MM.1S (cell line): ENCODE results near the gene SERTM2.
"Not testable (repeated sequence)": the region's sequence is repeated elsewhere in the genome, so short reads cannot be mapped to it uniquely, and the experiment has no call there.

Experiments used
- DNase-seq: peaks from one replicate; pipeline ENCODE4 v3.0.0-alpha.2; 2015
- H2AFZ ChIP-seq: fragments of 300-600 bp; sonication (generic); 2 replicates; pipeline ENCODE4 v1.6.0; 2016; ENCODE audit warnings: antibody characterized with exemption, low read length
- H3F3A ChIP-seq: fragments of 300-600 bp; sonication (generic); 2 replicates; pipeline ENCODE4 v1.6.1; 2016; ENCODE audit warnings: mild to moderate bottlenecking, antibody characterized with exemption, low read length, moderate library complexity, mixed read lengths; ENCODE audit not compliant: insufficient read depth
- H3K27ac ChIP-seq: fragments of 300-600 bp; sonication (generic); 2 replicates; pipeline ENCODE4 v1.5.1; 2016; ENCODE audit warnings: mild to moderate bottlenecking, low read length
- H3K27me3 ChIP-seq: fragments of 300-600 bp; sonication (generic); replicated peaks from 2 replicates; pipeline ENCODE4 v1.6.0; 2016; ENCODE audit warnings: low read length; ENCODE audit not compliant: insufficient read depth
- H3K36me3 ChIP-seq: fragments of 300-600 bp; sonication (generic); replicated peaks from 2 replicates; pipeline ENCODE4 v1.6.1; 2016; ENCODE audit warnings: mild to moderate bottlenecking, low read length, mixed read lengths; ENCODE audit not compliant: insufficient read depth
- H3K4me1 ChIP-seq: fragments of 300-600 bp; sonication (generic); 2 replicates; pipeline ENCODE4 v1.6.1; 2016; ENCODE audit warnings: low read length, mixed read lengths
- H3K4me2 ChIP-seq: fragments of 300-600 bp; sonication (generic); 2 replicates; pipeline ENCODE4 v1.6.0; 2016; ENCODE audit warnings: low read depth, low read length
- H3K4me3 ChIP-seq: fragments of 300-600 bp; sonication (generic); 2 replicates; pipeline ENCODE4 v1.5.1; 2016; ENCODE audit warnings: low read length, mixed read lengths
- H3K79me2 ChIP-seq: fragments of 300-600 bp; sonication (generic); 2 replicates; pipeline ENCODE4 v1.6.1; 2016; ENCODE audit warnings: mixed run types, low read length, mixed read lengths
- H3K9ac ChIP-seq: fragments of 300-600 bp; sonication (generic); 2 replicates; pipeline ENCODE4 v1.6.1; 2016; ENCODE audit warnings: low read length, mixed read lengths
- H3K9me2 ChIP-seq: fragments of 300-600 bp; sonication (generic); replicated peaks from 2 replicates; pipeline ENCODE4 v1.6.1; 2016; ENCODE audit warnings: mild to moderate bottlenecking, low read length, mixed read lengths; ENCODE audit not compliant: insufficient read depth
- H3K9me3 ChIP-seq: fragments of 300-600 bp; sonication (generic); replicated peaks from 2 replicates; pipeline ENCODE4 v1.6.1; 2016; ENCODE audit warnings: mild to moderate bottlenecking, low read length, mixed read lengths; ENCODE audit not compliant: insufficient read depth
- H4K20me1 ChIP-seq: fragments of 300-600 bp; sonication (generic); 2 replicates; pipeline ENCODE4 v1.6.1; 2016; ENCODE audit warnings: mild to moderate bottlenecking, low read length, moderate library complexity, mixed read lengths; ENCODE audit not compliant: insufficient read depth
- EZH2 ChIP-seq: fragments of 300-600 bp; sonication (generic); optimal IDR thresholded peaks from 2 replicates; pipeline ENCODE3; 2017; ENCODE audit warnings: low read depth, mild to moderate bottlenecking, antibody characterized with exemption, low read length, mixed read lengths
- EZH2phosphoT487 ChIP-seq: fragments of 300-600 bp; sonication (generic); IDR thresholded peaks from 2 replicates; pipeline ENCODE4 v1.6.1; 2018; ENCODE audit warnings: antibody characterized with exemption, low read length
- TF ChIP-seq, protein P1 (sequence below): fragments of 300-600 bp; sonication (generic); IDR thresholded peaks from 2 replicates; pipeline ENCODE4 v1.5.1; 2016; ENCODE audit warnings: antibody characterized with exemption, low read length, mixed read lengths

SERTM2 gene

DNA sequence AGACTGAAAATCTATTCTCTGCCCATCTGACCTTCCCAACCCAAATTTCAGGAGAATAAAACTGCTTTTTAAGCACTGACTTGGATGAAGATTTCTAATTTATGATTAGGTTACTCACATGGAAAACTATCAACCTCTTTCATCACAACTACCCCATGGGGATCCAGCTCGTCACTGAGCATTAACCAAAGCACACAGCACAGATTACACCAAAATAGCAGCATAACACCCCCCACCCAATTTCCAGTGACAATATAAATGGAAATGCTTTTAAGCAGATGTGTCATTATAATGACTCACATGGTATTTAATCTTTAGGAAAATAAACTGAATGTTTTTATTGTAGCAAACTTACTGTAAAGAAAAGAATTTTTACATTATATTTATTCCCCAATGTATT is 9.7 kb downstream of the SERTM2 start:
- Histone ChIP-seq H3K4me1 (no peaks in the 10 kb centered on the region; the same call in 1 of the 2 replicates), H3K9me3 (no peaks in the 10 kb centered on the region)

DNA sequence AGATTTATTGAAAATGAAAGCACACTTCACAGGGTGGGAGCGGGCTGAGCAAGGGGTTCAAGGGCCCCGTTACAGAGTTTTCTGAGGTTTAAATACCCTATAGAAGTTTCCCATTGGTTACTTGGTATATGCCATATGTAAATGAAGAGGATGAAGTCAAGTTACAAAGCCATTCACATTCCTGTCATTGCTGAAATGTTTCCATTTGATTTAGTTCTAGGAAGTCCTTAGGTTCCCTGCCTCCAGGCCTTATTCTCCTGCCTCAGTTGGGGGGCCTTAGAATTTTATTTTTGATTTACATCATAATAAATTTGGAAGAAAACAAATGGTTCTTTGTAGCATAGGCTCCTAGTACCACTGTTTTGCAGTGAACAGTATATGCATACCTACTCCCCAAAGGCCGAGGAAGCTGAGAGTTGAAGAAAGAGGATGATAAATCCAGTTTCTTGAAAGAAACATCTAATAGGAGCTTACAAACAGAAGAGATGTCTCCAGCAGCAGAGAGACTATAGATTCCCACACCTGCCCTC is 31.8 kb downstream of the SERTM2 start:
- no peak overlapping the region for H3K4me2 ChIP-seq

More for the DNA sequence above, 9.7 kb downstream of the SERTM2 start:
- H3K9ac ChIP-seq = no peak overlapping the region
- no peaks in the 10 kb centered on the region for H3K36me3 ChIP-seq
- H2AFZ ChIP-seq = no peak overlapping the region
- H3K27me3 ChIP-seq = no peaks in the 10 kb centered on the region
- no peaks in the 10 kb centered on the region for H3F3A ChIP-seq
- no peak for DNase-seq
- no peaks in the 10 kb centered on the region for H3K79me2 ChIP-seq
- H3K4me3 ChIP-seq = no peak overlapping the region
- TF ChIP-seq, protein P1, sequence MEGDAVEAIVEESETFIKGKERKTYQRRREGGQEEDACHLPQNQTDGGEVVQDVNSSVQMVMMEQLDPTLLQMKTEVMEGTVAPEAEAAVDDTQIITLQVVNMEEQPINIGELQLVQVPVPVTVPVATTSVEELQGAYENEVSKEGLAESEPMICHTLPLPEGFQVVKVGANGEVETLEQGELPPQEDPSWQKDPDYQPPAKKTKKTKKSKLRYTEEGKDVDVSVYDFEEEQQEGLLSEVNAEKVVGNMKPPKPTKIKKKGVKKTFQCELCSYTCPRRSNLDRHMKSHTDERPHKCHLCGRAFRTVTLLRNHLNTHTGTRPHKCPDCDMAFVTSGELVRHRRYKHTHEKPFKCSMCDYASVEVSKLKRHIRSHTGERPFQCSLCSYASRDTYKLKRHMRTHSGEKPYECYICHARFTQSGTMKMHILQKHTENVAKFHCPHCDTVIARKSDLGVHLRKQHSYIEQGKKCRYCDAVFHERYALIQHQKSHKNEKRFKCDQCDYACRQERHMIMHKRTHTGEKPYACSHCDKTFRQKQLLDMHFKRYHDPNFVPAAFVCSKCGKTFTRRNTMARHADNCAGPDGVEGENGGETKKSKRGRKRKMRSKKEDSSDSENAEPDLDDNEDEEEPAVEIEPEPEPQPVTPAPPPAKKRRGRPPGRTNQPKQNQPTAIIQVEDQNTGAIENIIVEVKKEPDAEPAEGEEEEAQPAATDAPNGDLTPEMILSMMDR = no peak
- TF ChIP-seq EZH2 = no peak
- no peaks in the 10 kb centered on the region for H3K9me2 ChIP-seq
- no peak overlapping the region for H3K27ac ChIP-seq
- no peaks in the 10 kb centered on the region for H4K20me1 ChIP-seq
- H3K4me2 ChIP-seq = no peak overlapping the region

DNA sequence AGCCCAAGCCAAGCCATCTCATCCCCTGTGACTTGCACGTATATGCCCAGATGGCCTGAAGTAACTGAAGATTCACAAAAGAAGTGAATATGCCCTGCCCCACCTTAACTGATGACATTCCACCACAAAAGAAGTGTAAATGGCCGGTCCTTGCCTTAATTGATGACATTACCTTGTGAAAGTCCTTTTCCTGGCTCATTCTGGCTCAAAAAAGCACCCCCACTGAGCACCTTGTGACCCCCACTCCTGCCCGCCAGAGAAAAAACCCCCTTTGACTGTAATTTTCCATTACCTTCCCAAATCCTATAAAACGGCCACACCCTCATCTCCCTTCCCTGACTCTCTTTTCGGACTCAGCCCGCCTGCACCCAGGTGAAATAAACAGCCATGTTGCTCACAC is 37.8 kb downstream of the SERTM2 start:
- H3K9me2 ChIP-seq, H3F3A ChIP-seq, H3K27me3 ChIP-seq, DNase-seq, H3K4me1 ChIP-seq, H3K36me3 ChIP-seq, H3K4me2 ChIP-seq, H3K9me3 ChIP-seq, H3K27ac ChIP-seq, H3K9ac ChIP-seq, H2AFZ ChIP-seq, H3K4me3 ChIP-seq, H4K20me1 ChIP-seq, H3K79me2 ChIP-seq: not testable (repeated sequence)

More for the DNA sequence above, 31.8 kb downstream of the SERTM2 start:
- H3K9me2 ChIP-seq = no peaks in the 10 kb centered on the region
- no peak overlapping the region for H3K9ac ChIP-seq
- no peak overlapping the region for H3K27ac ChIP-seq
- H3K27me3 ChIP-seq = no peaks in the 10 kb centered on the region
- H4K20me1 ChIP-seq = no peaks in the 10 kb centered on the region
- no peak for DNase-seq
- H2AFZ ChIP-seq = no peak overlapping the region
- H3K9me3 ChIP-seq = no peaks in the 10 kb centered on the region
- TF ChIP-seq EZH2phosphoT487 (no peak), EZH2 (no peak)
- TF ChIP-seq, protein P1 = no peak
- no peaks in the 10 kb centered on the region for H3K4me1 ChIP-seq
- no peak overlapping the region for H3K4me3 ChIP-seq
- no peaks in the 10 kb centered on the region for H3K36me3 ChIP-seq
- no peaks in the 10 kb centered on the region for H3F3A ChIP-seq
- H3K79me2 ChIP-seq = no peaks in the 10 kb centered on the region

DNA sequence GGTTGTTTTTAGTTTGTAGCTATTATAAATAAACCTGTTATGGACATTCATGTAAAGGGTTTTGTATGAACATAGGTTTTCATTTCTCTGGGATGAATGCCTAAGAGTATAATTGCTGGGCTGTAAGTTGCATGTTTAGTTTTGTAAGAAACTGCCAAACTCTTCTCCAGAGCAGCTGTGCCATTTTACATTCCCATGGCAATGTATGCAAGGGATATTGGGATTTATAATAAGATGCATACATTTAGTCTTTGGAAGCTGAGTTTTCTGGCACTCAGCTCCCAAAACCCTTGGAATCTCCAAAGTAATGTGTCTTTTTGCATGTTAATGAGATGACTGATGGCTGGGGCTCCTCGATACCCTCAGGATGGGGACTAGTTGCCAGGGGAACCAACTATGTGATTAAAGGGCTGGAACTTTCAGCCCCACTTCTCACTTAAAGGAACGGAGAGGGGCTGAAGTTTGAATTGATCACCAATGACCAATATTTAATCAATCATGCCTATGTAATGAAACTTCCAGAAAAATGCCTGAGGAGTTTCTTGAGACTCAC is 44.0 kb downstream of the SERTM2 start:
- no peak overlapping the region for H3K27ac ChIP-seq

More for the DNA sequence above, 44.0 kb downstream of the SERTM2 start:
- H3F3A ChIP-seq = no peaks in the 10 kb centered on the region
- H3K36me3 ChIP-seq = no peaks in the 10 kb centered on the region
- no peaks in the 10 kb centered on the region for H3K79me2 ChIP-seq
- no peak overlapping the region for H3K4me2 ChIP-seq
- H3K9ac ChIP-seq = no peak overlapping the region
- no peak overlapping the region for H2AFZ ChIP-seq
- no peaks in the 10 kb centered on the region for H3K9me2 ChIP-seq
- H4K20me1 ChIP-seq = no peaks in the 10 kb centered on the region
- H3K27me3 ChIP-seq = no peaks in the 10 kb centered on the region
- no peak for DNase-seq
- no peak for TF ChIP-seq EZH2
- TF ChIP-seq, protein P1 = no peak
- TF ChIP-seq EZH2phosphoT487 = no peak
- H3K9me3 ChIP-seq = no peaks in the 10 kb centered on the region
- H3K4me3 ChIP-seq = no peak overlapping the region
- no peaks in the 10 kb centered on the region for H3K4me1 ChIP-seq
